ENCODE measurements around the gene KCTD20. TPM values are rescaled to one million over a fixed set of nuclear protein-coding genes. Genes with fewer than 3 reads are reported as not detected.

Gene KCTD20
- total RNA-seq, 1 experiment from 2014 or later, result 46.6 TPM

DNA sequence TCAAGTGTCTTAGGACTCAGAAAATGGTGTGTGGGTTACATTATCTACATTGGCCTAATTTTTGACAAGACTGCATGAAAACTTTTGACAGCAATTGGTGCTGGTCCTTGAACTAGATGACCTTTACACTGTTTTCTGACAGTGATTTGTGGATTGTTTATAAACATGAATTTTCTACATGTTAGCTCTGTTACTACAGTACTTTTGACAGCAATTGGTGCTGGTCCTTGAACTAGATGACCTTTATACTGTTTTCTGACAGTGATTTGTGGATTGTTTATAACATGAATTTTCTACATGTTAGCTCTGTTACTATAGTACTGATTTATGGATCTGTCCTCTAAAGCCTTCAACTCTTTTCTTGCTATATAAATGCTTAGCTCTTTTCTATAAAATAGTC, 16.7 kb downstream of the KCTD20 start:
- no peaks in the 10 kb centered on the region for H3K9me3 Mint-ChIP-seq (ENCODE audit: unreplicated experiment)
- DNase-seq (ENCODE audit: unreplicated experiment), result no peak
- no peaks in the 10 kb centered on the region for H3K27me3 Mint-ChIP-seq (ENCODE audit: insufficient read depth, unreplicated experiment)
- H3K4me1 Mint-ChIP-seq (ENCODE audit: insufficient read depth, unreplicated experiment), result no peaks in the 10 kb centered on the region
- no peak overlapping the region for H3K4me3 Mint-ChIP-seq (ENCODE audit: unreplicated experiment)
- intact Hi-C loops (cut with micrococcal nuclease), result no loop called here
- H3K27ac Mint-ChIP-seq (ENCODE audit: low read depth, unreplicated experiment), result no peak overlapping the region
- no TSS peak for BruUV-seq (replicated peaks)
- TF ChIP-seq, protein P1, sequence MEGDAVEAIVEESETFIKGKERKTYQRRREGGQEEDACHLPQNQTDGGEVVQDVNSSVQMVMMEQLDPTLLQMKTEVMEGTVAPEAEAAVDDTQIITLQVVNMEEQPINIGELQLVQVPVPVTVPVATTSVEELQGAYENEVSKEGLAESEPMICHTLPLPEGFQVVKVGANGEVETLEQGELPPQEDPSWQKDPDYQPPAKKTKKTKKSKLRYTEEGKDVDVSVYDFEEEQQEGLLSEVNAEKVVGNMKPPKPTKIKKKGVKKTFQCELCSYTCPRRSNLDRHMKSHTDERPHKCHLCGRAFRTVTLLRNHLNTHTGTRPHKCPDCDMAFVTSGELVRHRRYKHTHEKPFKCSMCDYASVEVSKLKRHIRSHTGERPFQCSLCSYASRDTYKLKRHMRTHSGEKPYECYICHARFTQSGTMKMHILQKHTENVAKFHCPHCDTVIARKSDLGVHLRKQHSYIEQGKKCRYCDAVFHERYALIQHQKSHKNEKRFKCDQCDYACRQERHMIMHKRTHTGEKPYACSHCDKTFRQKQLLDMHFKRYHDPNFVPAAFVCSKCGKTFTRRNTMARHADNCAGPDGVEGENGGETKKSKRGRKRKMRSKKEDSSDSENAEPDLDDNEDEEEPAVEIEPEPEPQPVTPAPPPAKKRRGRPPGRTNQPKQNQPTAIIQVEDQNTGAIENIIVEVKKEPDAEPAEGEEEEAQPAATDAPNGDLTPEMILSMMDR (IDR thresholded peaks at IDR 0.05; ENCODE audit: unreplicated experiment), result no peak
- peaks cover 14% of the 10 kb centered on the region for H3K36me3 Mint-ChIP-seq (ENCODE audit: insufficient read depth, unreplicated experiment)
- ChIA-PET POLR2A (interaction anchor here (0.8 kb wide), 1 partner anchor 9 kb away, joined by 3 read pairs; no protein-coding TSS in a partner anchor), CTCF (interaction anchor here (0.7 kb wide), 1 partner anchor 313 kb away, joined by 3 read pairs; no protein-coding TSS in a partner anchor)

DNA sequence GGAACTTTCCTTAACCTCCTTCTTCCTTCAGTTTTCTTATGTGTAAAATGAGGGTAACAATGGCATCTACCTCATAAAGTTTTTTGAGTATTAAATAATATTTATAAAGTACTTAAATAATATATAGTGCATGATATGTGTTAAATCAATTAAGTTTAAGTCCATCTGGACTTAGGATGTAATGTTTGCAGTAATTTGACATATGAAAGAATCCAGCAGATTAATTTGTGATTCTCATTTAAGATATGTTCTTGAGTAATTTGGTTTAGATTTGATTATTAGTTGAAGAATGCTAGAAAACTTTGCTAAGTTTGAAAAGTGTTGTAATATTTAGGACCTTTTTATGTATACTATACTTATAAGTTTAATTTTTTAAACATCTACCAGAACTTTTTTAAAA, 18.1 kb downstream of the KCTD20 start:
- intact Hi-C loops (cut with micrococcal nuclease), result no loop called here
- CTCF ChIA-PET, result no interaction called here
- TF ChIP-seq, protein P1 (IDR thresholded peaks at IDR 0.05; ENCODE audit: unreplicated experiment), result no peak
- Mint-ChIP-seq H3K27me3 (ENCODE audit: insufficient read depth, unreplicated experiment) (no peaks in the 10 kb centered on the region), H3K36me3 (ENCODE audit: insufficient read depth, unreplicated experiment) (peaks cover 15% of the 10 kb centered on the region), H3K4me1 (ENCODE audit: insufficient read depth, unreplicated experiment) (no peaks in the 10 kb centered on the region), H3K9me3 (ENCODE audit: unreplicated experiment) (no peaks in the 10 kb centered on the region), H3K27ac (ENCODE audit: low read depth, unreplicated experiment) (no peak overlapping the region), H3K4me3 (ENCODE audit: unreplicated experiment) (no peak overlapping the region)
- POLR2A ChIA-PET, result no interaction called here
- no peak for DNase-seq (ENCODE audit: unreplicated experiment)
- no TSS peak for BruUV-seq (replicated peaks)

DNA sequence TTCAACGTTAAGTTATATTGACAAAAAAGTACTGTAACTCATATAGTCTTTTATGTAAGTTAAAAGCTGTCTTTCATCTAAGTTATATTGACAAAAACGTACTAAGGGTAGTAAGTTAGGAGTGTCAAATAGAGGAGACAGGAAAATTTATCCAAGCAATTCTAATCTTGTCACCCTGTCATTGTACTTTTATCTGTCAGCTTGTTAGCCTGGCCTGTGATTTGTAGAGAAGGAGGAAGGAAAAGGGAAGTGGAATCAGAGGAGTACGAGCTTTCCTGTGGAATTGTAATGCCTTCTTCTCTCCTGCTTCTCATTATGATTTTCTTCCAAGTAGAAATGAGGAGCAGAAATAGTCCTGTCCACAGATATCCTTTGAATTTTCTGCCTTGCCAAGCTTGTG, 18.8 kb downstream of the KCTD20 start:
- BruUV-seq (replicated peaks), result no TSS peak
- DNase-seq (ENCODE audit: unreplicated experiment), result no peak
- TF ChIP-seq, protein P1 (IDR thresholded peaks at IDR 0.05; ENCODE audit: unreplicated experiment), result no peak
- no peak overlapping the region for H3K27ac Mint-ChIP-seq (ENCODE audit: low read depth, unreplicated experiment)
- H3K9me3 Mint-ChIP-seq (ENCODE audit: unreplicated experiment), result no peaks in the 10 kb centered on the region
- ChIA-PET POLR2A (interaction anchor here (1.4 kb wide), 1 partner anchor 118 kb away, joined by 3 read pairs; no protein-coding TSS in a partner anchor), CTCF (no interaction called here)
- intact Hi-C loops (cut with micrococcal nuclease), result no loop called here
- H3K27me3 Mint-ChIP-seq (ENCODE audit: insufficient read depth, unreplicated experiment), result no peaks in the 10 kb centered on the region
- no peaks in the 10 kb centered on the region for H3K4me1 Mint-ChIP-seq (ENCODE audit: insufficient read depth, unreplicated experiment)
- no peak overlapping the region for H3K4me3 Mint-ChIP-seq (ENCODE audit: unreplicated experiment)
- H3K36me3 Mint-ChIP-seq (ENCODE audit: insufficient read depth, unreplicated experiment), result peaks cover 20% of the 10 kb centered on the region

DNA sequence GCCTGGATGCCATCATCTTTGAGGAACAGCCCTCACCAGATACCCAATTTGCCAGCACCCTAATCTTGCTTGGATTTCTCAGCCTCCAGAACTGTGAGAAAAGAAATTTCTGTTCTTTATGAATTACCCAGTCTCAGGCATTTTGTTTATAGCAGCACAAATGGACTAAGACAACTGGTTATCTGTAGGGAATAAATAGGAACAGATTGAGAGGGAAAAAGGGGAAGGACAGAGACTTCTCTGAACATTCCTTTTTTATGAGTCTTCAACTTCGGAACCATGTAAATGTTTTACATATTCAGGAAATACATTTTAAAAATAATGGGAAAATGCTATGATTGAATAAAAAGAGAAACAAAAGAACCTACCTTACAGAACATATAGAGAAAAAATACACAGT, 20.9 kb downstream of the KCTD20 start:
- Mint-ChIP-seq H3K27ac (ENCODE audit: low read depth, unreplicated experiment) (no peak overlapping the region), H3K27me3 (ENCODE audit: insufficient read depth, unreplicated experiment) (no peaks in the 10 kb centered on the region), H3K4me1 (ENCODE audit: insufficient read depth, unreplicated experiment) (no peaks in the 10 kb centered on the region), H3K9me3 (ENCODE audit: unreplicated experiment) (no peaks in the 10 kb centered on the region), H3K4me3 (ENCODE audit: unreplicated experiment) (no peak overlapping the region), H3K36me3 (ENCODE audit: insufficient read depth, unreplicated experiment) (peaks cover 15% of the 10 kb centered on the region)
- ChIA-PET CTCF (no interaction called here), POLR2A (no interaction called here)
- intact Hi-C loops (cut with micrococcal nuclease), result no loop called here
- no peak for DNase-seq (ENCODE audit: unreplicated experiment)
- BruUV-seq (replicated peaks), result no TSS peak
- TF ChIP-seq, protein P1 (IDR thresholded peaks at IDR 0.05; ENCODE audit: unreplicated experiment), result no peak

Measured in MCF 10A (cell line).